ENCODE data around the gene KRTAP27-1.

The KRTAP27-1 gene

DNA sequence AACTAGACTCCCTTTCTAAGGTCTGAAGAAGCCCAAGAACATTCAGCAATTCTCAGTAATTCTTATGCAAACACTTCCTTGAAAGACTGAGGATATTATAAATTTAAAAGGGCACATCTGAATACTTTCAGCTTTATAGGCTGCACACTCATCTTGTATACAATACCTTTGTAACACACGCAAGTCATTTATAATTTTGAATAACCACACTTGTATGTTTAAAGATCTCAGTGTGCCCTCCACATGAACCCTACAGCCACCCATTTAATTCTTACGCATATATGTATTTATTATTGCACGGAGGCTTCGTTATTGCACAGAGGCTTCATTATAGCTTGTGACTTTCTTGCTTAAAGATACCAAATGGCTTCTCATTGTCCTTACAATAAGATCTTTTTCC is 1.2 kb upstream of the KRTAP27-1 start:
- WGBS, 2 experiments (ENCODE audit: insufficient coverage in 2 of 2), result 93 to 100% methylated on average over 1 to 4 of the region's 4 CpGs
- Histone ChIP-seq H3K27ac (ENCODE audit: low read depth, low read length, severe bottlenecking) (no peak overlapping the region), H3K36me3 (ENCODE audit: control insufficient read depth, insufficient read depth, low read length) (no peaks in the 10 kb centered on the region), H3K4me3 (ENCODE audit: extremely low read depth, insufficient read depth, low read length, poor library complexity, severe bottlenecking) (no peak overlapping the region), H3K4me1 (ENCODE audit: control insufficient read depth, insufficient read depth, low read length, poor library complexity, severe bottlenecking) (no peaks in the 10 kb centered on the region), H3K9me3 (ENCODE audit: control insufficient read depth, low read length) (no peaks in the 10 kb centered on the region)

DNA sequence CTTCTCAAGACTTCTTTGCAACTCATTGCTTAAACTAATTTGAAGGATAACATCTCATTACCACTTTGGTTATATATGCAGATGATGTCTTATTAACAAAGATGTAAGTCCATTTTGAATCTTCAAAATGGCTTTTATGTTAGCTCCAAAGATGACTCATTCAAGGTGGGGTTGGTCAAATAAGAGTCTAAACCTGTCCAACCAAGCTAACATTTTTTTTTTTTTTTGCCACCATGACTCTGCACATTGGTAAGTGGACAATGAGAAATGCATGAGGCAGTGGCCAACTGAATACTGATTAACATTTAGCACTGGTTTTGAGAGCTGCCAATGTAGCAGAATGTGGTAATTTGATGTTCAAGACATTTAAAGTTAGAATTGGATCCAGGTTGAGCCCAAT is 278 bp upstream of the KRTAP27-1 start:
- Histone ChIP-seq H3K9me3 (ENCODE audit: control insufficient read depth, low read length) (no peaks in the 10 kb centered on the region), H3K4me3 (ENCODE audit: extremely low read depth, insufficient read depth, low read length, poor library complexity, severe bottlenecking) (no peak overlapping the region), H3K36me3 (ENCODE audit: control insufficient read depth, insufficient read depth, low read length) (no peaks in the 10 kb centered on the region), H3K27ac (ENCODE audit: low read depth, low read length, severe bottlenecking) (no peak overlapping the region), H3K4me1 (ENCODE audit: control insufficient read depth, insufficient read depth, low read length, poor library complexity, severe bottlenecking) (no peaks in the 10 kb centered on the region)

DNA sequence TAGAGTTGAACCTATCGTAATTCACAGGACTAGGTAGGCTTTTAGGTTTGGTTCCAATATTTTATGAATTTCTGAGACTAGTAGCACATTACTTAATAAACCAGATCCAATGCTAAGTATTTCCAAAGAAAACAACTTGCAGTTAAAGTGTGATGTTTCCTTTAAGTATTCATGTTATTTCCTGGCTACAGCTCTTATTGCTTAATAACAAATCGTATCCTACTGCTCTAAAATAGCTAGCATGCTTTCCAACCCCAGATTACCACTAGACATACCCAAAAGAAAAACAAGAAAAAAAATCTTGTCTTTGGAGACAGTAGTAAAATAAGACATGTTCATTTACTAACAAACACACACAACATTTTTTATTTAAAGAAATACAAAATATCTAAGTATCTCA is 898 bp downstream of the KRTAP27-1 start:
- H3K4me1 ChIP-seq (ENCODE audit: control insufficient read depth, insufficient read depth, low read length, poor library complexity, severe bottlenecking), result no peaks in the 10 kb centered on the region
- no peak overlapping the region for H3K4me3 ChIP-seq (ENCODE audit: extremely low read depth, insufficient read depth, low read length, poor library complexity, severe bottlenecking)
- no CpG with 5 or more reads among the region's 2 CpGs for WGBS, 2 experiments (ENCODE audit: insufficient coverage in 2 of 2)
- H3K9me3 ChIP-seq (ENCODE audit: control insufficient read depth, low read length), result no peaks in the 10 kb centered on the region
- no peak overlapping the region for H3K27ac ChIP-seq (ENCODE audit: low read depth, low read length, severe bottlenecking)
- no peaks in the 10 kb centered on the region for H3K36me3 ChIP-seq (ENCODE audit: control insufficient read depth, insufficient read depth, low read length)

DNA sequence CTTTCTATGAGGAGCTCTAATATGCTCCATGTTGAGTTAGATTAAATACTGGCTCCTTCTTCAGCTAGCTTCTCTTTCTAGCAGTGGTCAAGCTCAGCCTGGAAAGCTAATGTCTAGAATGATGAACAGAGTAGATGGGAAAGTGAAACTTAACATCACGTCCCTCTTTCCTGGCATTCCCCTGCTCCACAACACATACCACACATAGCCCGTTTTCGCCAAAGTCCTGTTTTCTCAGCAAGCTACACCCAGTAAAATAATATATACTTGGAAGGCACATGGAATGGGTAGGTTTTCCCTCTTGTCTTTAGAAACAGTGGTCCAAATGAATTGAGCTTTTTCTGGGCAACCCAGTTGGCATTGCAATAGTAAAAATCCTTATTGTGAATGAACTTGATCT is 3.8 kb downstream of the KRTAP27-1 start:
- WGBS, 2 experiments (ENCODE audit: insufficient coverage in 2 of 2), result no CpG with 5 or more reads among the region's 3 CpGs
- no peaks in the 10 kb centered on the region for H3K36me3 ChIP-seq (ENCODE audit: control insufficient read depth, insufficient read depth, low read length)
- no peaks in the 10 kb centered on the region for H3K9me3 ChIP-seq (ENCODE audit: control insufficient read depth, low read length)
- H3K27ac ChIP-seq (ENCODE audit: low read depth, low read length, severe bottlenecking), result no peak overlapping the region
- H3K4me3 ChIP-seq (ENCODE audit: extremely low read depth, insufficient read depth, low read length, poor library complexity, severe bottlenecking), result no peak overlapping the region
- H3K4me1 ChIP-seq (ENCODE audit: control insufficient read depth, insufficient read depth, low read length, poor library complexity, severe bottlenecking), result no peaks in the 10 kb centered on the region

DNA sequence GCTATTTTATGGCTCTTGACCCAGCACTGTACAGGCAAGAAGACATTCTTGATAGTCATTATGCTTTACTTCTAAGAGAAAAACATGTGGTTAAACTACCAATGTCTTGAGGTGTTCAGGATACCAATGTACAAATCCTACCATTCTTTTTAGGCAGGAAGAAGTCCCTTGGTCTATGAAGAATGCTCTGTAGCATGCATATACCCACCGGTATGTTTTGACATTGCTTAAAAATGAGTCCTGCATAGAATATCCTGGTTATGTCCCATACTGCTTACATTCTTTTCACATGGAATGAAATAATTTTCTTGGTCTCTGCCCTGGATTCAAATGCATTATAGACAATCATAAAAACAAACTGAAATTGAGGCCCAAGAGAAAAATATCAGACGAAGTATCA is 4.8 kb downstream of the KRTAP27-1 start:
- WGBS, 2 experiments (ENCODE audit: insufficient coverage in 2 of 2), result 100% methylated on average over 2 of the region's 2 CpGs; no CpG with 5 or more reads in 1 of the 2 experiments
- Histone ChIP-seq H3K9me3 (ENCODE audit: control insufficient read depth, low read length) (no peaks in the 10 kb centered on the region), H3K27ac (ENCODE audit: low read depth, low read length, severe bottlenecking) (no peak overlapping the region), H3K4me3 (ENCODE audit: extremely low read depth, insufficient read depth, low read length, poor library complexity, severe bottlenecking) (no peak overlapping the region), H3K4me1 (ENCODE audit: control insufficient read depth, insufficient read depth, low read length, poor library complexity, severe bottlenecking) (no peaks in the 10 kb centered on the region), H3K36me3 (ENCODE audit: control insufficient read depth, insufficient read depth, low read length) (no peaks in the 10 kb centered on the region)

DNA sequence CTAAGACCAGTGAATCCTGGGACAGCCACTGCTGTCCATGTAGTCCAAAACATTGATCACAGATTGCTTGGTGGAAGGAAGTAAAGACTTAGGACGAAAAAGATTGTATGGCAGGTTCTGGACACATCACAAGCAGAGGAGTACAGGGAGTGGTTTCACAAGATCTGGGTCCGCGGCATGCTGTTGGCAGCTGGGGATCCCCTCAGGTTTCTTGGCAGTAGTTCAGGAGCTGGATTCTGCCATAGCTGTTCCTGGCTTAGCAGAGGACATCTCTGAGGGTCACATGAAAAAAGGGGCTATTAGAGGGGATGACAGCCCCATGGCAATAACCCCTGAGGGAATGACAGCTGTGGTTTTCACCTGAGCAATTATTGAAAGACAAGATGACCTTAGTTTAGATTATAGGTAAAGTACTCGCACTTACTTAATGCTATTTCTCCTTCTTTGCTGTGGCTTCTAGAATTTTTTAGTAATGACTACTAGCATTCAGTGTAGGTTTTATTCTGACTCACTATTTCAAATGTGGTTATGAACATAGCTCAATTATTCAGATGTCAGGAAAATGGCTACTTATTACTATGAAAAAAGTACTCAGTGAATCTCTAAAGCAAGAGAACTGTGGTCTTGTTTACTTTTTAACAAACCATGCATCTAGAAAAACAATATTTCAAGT is 8.2 kb downstream of the KRTAP27-1 start:
- H3K4me1 ChIP-seq (ENCODE audit: control insufficient read depth, insufficient read depth, low read length, poor library complexity, severe bottlenecking), result no peaks in the 10 kb centered on the region
- H3K4me3 ChIP-seq (ENCODE audit: extremely low read depth, insufficient read depth, low read length, poor library complexity, severe bottlenecking), result no peak overlapping the region
- H3K27ac ChIP-seq (ENCODE audit: low read depth, low read length, severe bottlenecking), result no peak overlapping the region
- no peaks in the 10 kb centered on the region for H3K36me3 ChIP-seq (ENCODE audit: control insufficient read depth, insufficient read depth, low read length)
- no peaks in the 10 kb centered on the region for H3K9me3 ChIP-seq (ENCODE audit: control insufficient read depth, low read length)
- WGBS, 2 experiments (ENCODE audit: insufficient coverage in 2 of 2), result 80 to 88% methylated on average over 3 of the region's 4 CpGs

DNA sequence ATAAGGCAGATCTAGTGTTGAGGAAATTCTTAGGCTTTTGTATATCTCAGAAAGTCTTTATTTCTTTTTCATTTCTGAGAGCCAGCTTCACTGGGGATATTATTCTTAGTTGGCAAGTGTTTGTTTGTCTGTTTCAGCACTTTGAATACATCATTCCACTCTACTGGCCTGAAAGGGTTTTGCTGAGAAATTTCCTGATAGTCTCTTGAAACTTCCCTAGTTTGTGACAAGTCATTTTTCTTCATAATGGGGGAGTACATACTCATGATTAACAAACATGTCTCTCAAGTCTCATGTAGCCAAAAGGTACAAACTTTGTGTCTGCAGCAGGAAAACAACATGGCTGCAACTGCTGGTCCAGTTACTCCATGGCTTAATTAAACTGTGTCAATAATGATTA is 11.1 kb downstream of the KRTAP27-1 start:
- H3K9me3 ChIP-seq (ENCODE audit: control insufficient read depth, low read length), result no peaks in the 10 kb centered on the region
- no peak overlapping the region for H3K27ac ChIP-seq (ENCODE audit: low read depth, low read length, severe bottlenecking)

DNA sequence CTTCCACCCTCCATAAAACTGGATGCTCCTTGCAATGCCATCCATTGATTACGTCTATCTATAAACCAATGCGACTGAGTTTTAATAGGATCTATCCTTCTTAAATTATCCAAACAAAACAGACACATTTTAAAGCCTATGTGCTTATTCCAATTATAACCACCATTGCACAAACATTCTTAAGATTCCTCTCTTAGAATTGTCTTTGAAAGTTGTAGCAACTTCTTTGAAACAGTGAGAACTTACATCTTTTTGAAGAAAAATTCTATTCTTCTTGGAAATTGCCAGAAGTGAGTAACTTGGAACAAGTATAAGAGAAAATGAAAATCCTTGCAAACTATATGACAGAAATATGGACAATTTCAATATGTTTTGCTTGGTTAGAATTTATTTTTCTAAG is 17.3 kb downstream of the KRTAP27-1 start, which contains the start of gene KRTAP26-1:
Gene KRTAP26-1 (minus strand): TSS at position 101 of the 400 bp plus-strand sequence. CDS start 280 bp downstream, outside the sequence.
- H3K36me3 ChIP-seq (ENCODE audit: control insufficient read depth, insufficient read depth, low read length), result no peaks in the 10 kb centered on the region
- WGBS, 2 experiments (ENCODE audit: insufficient coverage in 2 of 2), result 84% methylated on average over 2 of the region's 2 CpGs; no CpG with 5 or more reads in 1 of the 2 experiments
- H3K27ac ChIP-seq (ENCODE audit: low read depth, low read length, severe bottlenecking), result no peak within 1 kb of the TSS
- H3K4me1 ChIP-seq (ENCODE audit: control insufficient read depth, insufficient read depth, low read length, poor library complexity, severe bottlenecking), result no peaks in the 10 kb centered on the region
- no peak within 1 kb of the TSS for H3K4me3 ChIP-seq (ENCODE audit: extremely low read depth, insufficient read depth, low read length, poor library complexity, severe bottlenecking)
- no peaks in the 10 kb centered on the region for H3K9me3 ChIP-seq (ENCODE audit: control insufficient read depth, low read length)

More for the DNA sequence above, 11.1 kb downstream of the KRTAP27-1 start:
- Histone ChIP-seq H3K36me3 (ENCODE audit: control insufficient read depth, insufficient read depth, low read length) (no peaks in the 10 kb centered on the region), H3K4me1 (ENCODE audit: control insufficient read depth, insufficient read depth, low read length, poor library complexity, severe bottlenecking) (no peaks in the 10 kb centered on the region), H3K4me3 (ENCODE audit: extremely low read depth, insufficient read depth, low read length, poor library complexity, severe bottlenecking) (no peak overlapping the region)

DNA sequence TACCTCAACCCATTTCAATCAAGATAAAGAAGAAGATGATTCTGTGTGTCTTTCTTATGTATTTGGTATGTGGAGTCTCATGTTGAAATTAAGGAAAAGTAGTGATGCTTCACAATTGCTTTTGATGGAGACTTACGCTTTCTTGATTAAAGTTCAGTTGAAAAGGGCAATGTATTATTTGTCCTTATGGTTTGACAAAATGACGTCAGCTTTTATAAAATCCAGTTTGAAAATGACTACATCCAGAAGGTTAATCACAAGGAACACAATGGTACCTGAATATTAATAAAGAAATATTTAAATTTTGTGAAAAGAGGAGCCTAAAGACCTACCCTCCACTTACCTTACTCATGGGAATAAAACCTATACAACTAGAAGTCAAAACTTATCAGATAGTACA is 21.8 kb downstream of the KRTAP27-1 start:
- Histone ChIP-seq H3K9me3 (ENCODE audit: control insufficient read depth, low read length) (no peaks in the 10 kb centered on the region), H3K4me3 (ENCODE audit: extremely low read depth, insufficient read depth, low read length, poor library complexity, severe bottlenecking) (no peak overlapping the region), H3K27ac (ENCODE audit: low read depth, low read length, severe bottlenecking) (no peak overlapping the region), H3K36me3 (ENCODE audit: control insufficient read depth, insufficient read depth, low read length) (no peaks in the 10 kb centered on the region), H3K4me1 (ENCODE audit: control insufficient read depth, insufficient read depth, low read length, poor library complexity, severe bottlenecking) (no peaks in the 10 kb centered on the region)
- WGBS, 2 experiments (ENCODE audit: insufficient coverage in 2 of 2), result 63% methylated on average over 1 of the region's 2 CpGs; no CpG with 5 or more reads in 1 of the 2 experiments

DNA sequence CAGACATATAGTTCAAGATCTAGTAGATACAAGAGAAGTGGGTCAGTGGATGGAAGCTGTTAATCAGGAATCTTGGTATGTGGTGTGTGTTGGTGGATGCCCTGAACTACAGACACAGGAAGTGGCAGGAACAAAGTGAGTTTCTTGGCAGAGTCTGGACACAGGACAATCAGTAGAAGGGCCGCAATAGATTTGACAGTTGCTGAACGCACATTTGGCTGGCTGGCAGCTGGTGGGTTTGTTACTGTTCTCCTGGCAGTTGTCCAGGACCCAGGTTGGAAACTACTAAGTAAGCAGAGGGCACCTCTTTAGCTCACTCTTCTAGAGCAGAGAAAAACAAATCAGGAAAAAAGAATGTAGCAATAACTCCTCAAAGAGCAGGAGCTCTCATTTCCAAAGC is 30.6 kb downstream of the KRTAP27-1 start:
- Histone ChIP-seq H3K4me1 (ENCODE audit: control insufficient read depth, insufficient read depth, low read length, poor library complexity, severe bottlenecking) (no peaks in the 10 kb centered on the region), H3K4me3 (ENCODE audit: extremely low read depth, insufficient read depth, low read length, poor library complexity, severe bottlenecking) (no peak overlapping the region), H3K36me3 (ENCODE audit: control insufficient read depth, insufficient read depth, low read length) (no peaks in the 10 kb centered on the region), H3K9me3 (ENCODE audit: control insufficient read depth, low read length) (no peaks in the 10 kb centered on the region), H3K27ac (ENCODE audit: low read depth, low read length, severe bottlenecking) (no peak overlapping the region)
- WGBS, 2 experiments (ENCODE audit: insufficient coverage in 2 of 2), result 87 to 100% methylated on average over 1 to 2 of the region's 2 CpGs

DNA sequence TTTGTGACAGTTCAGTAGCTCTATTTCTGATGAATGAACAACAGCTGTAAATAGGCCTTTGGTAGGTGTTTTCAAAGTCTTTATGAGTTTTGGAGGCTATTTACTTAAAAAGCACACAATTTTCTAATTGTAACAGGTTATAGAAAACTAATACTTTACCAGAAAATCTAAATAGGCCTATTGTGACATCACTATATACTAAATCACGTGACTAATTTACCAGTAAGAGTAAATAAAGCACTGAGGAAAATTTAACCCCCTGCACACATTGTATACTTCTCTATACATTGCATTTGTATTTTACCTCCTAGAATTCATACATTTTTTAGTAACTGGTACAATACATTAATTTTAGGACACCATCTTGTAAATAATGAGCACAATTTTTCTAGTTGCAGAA is 32.4 kb downstream of the KRTAP27-1 start:
- H3K36me3 ChIP-seq (ENCODE audit: control insufficient read depth, insufficient read depth, low read length), result no peaks in the 10 kb centered on the region
- H3K4me3 ChIP-seq (ENCODE audit: extremely low read depth, insufficient read depth, low read length, poor library complexity, severe bottlenecking), result no peak overlapping the region
- no peak overlapping the region for H3K27ac ChIP-seq (ENCODE audit: low read depth, low read length, severe bottlenecking)
- no CpG with 5 or more reads among the region's 1 CpG for WGBS, 2 experiments (ENCODE audit: insufficient coverage in 2 of 2)
- H3K9me3 ChIP-seq (ENCODE audit: control insufficient read depth, low read length), result no peaks in the 10 kb centered on the region
- no peaks in the 10 kb centered on the region for H3K4me1 ChIP-seq (ENCODE audit: control insufficient read depth, insufficient read depth, low read length, poor library complexity, severe bottlenecking)
